Liver (tissue), 3 donors: ENCODE measurements around the gene CTAGE9.

Experiments used
- ATF3 ChIP-seq: IDR thresholded peaks from 2 replicates; pipeline ENCODE4 v1.6.1; 2016; ENCODE audit warnings: antibody characterized with exemption
- CTCF ChIP-seq: fragments of 150-350 bp; IDR thresholded peaks from 2 replicates; pipeline ENCODE4 v1.5.1; 2017; ENCODE audit warnings: improper control_type of control experiment, low read depth, low read length; ENCODE audit not compliant: missing input control
- EGR1 ChIP-seq, 2 donors: IDR thresholded peaks; 2 replicates each; pipeline ENCODE4 v1.6.1; 2016 to 2018; ENCODE audit warnings: antibody characterized with exemption in 2 of 2, low read depth in 2 of 2
- JUND ChIP-seq, 2 donors: IDR thresholded peaks; 2 replicates each; pipeline ENCODE4 v1.6.1; 2016; ENCODE audit warnings: antibody characterized with exemption in 2 of 2
- RAD21 ChIP-seq, 2 donors: IDR thresholded peaks; 2 replicates each; pipeline ENCODE4 v1.6.1; 2016; ENCODE audit warnings: antibody characterized with exemption in 2 of 2, mild to moderate bottlenecking in 2 of 2
- REST ChIP-seq: IDR thresholded peaks from 2 replicates; pipeline ENCODE4 v1.6.1; 2016; ENCODE audit warnings: antibody characterized with exemption, mild to moderate bottlenecking
- TAF1 ChIP-seq: conservative IDR thresholded peaks from 2 replicates; pipeline ENCODE4 v1.6.1; 2016; ENCODE audit warnings: antibody characterized with exemption, mild to moderate bottlenecking
- donor health status: healthy.
- donor health status: healthy.

GRCh38 chr6:131687022-131687421, 23.8 kb downstream of the CTAGE9 start:
- TF ChIP-seq CTCF (no peak), ATF3 (no peak), TAF1 (no peak), JUND (IDR thresholded peaks at IDR 0.05) (no peak), EGR1 (IDR thresholded peaks at IDR 0.05; ENCODE audit: low read depth in 2 of 2) (no peak), RAD21 (IDR thresholded peaks at IDR 0.05) (no peak), REST (no peak)
